ENCODE measurements around the gene DKKL1.

GRCh38 chr19:49356382-49356781, 7.3 kb upstream of the DKKL1 start:
- TF ChIP-seq CTCF (IDR thresholded peaks at IDR 0.05) (no peak), POLR2A (IDR thresholded peaks at IDR 0.05) (no peak), POLR2AphosphoS5 (IDR thresholded peaks at IDR 0.05) (no peak), EP300 (IDR thresholded peaks at IDR 0.05; ENCODE audit: low read depth) (no peak)

Measured in transverse colon (tissue), 4 donors.